G401 (cell line): Measurements from ENCODE around the gene HDAC2. TPM values are rescaled to one million over a fixed set of nuclear protein-coding genes. Genes with fewer than 3 reads are reported as not detected.
"Not testable (repeated sequence)": the region's sequence is repeated elsewhere in the genome, so short reads cannot be mapped to it uniquely, and the experiment has no call there.

Experiments used
- DNase-seq: peaks from one replicate; pipeline ENCODE4 v3.0.0-alpha.2; 2015; ENCODE audit warnings: low spot score
- in situ Hi-C: cut with HindIII; loops from 2 replicates; pipeline ENCODE4 v1.10.0; 2016; ENCODE audit warnings: low sequenced_read_pairs, mixed read lengths
- total RNA-seq: library from RNA; depleted of rRNA; stranded (reverse); fragments of >200 nt; shearing (Covaris generic); gene quantifications from 2 replicates; pipeline ENCODE4 v1.2.3, GENCODE V29; 2014

The HDAC2 gene
- total RNA-seq, 1 experiment from 2014 or later, result 213 TPM

GRCh38 chr6:113924312-113924723, 46.6 kb downstream of the HDAC2 start:
- DNase-seq, result no peak
- in situ Hi-C loops, result no loop called here

DNA sequence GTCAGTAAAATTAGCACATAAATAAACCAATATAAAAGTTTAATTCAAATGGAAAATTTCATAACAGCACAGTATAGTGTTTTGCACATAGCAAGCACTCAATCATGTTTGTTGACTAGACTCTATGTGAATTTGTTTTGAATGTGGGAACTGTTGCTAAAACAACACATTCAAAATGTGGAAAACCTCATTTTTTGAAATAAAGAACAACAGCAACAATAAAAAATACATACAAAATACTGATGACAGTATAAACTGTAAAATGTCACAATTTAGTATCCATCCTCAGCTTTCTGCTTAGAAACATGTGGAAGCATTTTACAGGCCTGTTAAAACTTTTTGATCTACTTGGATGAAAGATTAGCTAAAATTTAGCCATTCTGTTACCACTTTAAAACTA, 47.4 kb downstream of the HDAC2 start:
- DNase-seq, result no peak
- in situ Hi-C loops, result no loop called here

DNA sequence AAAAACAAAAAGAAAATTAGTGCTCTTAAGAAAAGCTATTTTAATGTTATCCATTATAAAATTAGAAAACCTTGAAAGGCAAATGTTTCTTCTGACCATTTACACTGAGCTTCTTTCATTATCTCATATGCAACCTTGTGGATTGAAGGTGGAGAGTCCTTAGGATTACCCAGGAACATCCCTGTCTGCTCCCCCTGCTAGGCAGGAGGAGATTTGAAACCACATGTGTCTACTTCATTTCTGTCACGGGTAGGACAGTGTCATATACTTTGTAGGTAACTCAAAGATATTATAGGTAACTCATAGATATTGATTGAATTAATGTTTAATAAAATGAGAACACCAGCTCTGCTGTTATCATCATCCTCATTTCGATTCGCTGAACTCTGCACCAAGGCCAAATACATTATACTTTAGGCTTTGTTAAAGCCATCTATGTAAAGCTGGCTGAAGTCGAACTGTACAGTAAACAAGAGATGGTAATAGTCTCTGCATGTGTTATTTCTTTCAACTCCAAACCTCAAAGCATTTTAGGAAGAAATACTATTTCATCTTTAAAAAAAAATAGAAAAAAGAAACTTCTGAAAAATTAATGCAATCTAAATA, 49.5 kb downstream of the HDAC2 start:
- in situ Hi-C loops, result no loop called here
- no peak for DNase-seq

- no peak for DNase-seq
- in situ Hi-C loops, result no loop called here
Measured at GRCh38 chr6:113920663-113921267, 50.2 kb downstream of the HDAC2 start.

DNA sequence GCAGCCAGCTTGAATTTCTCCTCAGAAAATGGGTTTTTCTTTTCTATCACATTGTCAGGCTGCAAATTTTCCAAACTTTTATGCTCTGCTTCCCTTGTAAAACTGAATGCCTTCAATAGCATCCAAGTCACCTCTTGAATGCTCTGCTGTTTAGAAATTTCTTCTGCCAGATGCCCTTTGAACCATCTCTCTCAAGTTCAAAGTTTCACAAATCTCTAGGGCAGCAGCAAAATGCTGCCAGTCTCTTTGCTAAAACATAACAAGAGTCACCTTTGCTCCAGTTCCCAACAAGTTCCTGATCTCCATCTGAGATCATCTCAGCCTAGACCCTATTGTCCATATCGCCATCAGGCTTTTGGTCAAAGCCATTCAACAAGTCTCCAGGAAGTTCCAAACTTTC, 60.7 kb downstream of the HDAC2 start:
- DNase-seq, in situ Hi-C loops: not testable (repeated sequence)

DNA sequence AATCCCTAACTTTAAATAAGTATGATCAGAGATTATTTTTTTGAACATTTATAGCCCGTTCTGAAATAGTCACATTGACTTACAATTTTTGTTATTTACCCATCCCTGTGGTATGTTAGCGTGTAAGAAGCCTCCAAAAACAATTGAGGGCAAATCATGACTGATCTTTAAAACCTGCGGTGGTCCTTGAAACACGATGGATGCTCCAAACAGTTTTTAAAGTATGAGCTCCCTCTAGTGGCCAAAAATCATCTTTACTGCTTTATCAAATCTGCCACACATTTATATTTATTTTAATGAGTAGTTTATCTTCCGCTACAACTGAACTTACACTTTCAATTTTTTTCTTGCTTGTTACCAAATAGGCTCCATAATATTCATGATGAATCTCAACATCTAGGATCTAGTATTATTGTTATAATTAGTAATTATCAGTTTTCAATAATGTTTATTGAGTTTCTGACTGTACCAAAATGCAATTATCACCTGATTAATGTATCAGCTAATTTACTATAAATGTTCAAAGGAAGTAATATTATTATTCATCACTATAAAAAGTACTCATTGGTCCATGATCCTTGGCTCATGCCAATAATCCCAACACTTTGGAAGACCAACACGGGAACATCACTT, 61.6 kb downstream of the HDAC2 start:
- DNase-seq, result peak; percentile 74
- in situ Hi-C loops, result no loop called here

DNA sequence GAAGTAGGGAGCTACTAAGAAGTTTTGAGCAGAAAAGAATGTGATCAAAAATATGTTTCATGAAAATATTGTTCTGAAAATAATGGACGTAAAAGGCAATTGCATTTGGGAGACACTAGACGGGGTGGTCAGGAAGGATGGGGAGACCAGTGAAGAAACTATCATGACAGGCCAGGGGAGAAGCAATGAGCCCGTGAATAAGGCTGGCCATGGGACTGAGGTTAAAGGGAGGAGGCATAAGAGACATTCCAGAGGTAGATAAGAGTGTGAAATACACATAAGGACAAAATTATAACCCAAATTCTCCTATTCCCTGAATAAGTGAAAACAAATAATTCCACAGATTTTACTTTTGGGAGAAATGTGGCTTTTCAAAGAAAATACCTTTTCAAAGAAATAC, 62.1 kb downstream of the HDAC2 start:
- in situ Hi-C loops, result no loop called here
- DNase-seq, result peak; percentile 1

- DNase-seq, result no peak
- in situ Hi-C loops, result no loop called here
Measured at GRCh38 chr6:113907102-113907815, 63.7 kb downstream of the HDAC2 start.

DNA sequence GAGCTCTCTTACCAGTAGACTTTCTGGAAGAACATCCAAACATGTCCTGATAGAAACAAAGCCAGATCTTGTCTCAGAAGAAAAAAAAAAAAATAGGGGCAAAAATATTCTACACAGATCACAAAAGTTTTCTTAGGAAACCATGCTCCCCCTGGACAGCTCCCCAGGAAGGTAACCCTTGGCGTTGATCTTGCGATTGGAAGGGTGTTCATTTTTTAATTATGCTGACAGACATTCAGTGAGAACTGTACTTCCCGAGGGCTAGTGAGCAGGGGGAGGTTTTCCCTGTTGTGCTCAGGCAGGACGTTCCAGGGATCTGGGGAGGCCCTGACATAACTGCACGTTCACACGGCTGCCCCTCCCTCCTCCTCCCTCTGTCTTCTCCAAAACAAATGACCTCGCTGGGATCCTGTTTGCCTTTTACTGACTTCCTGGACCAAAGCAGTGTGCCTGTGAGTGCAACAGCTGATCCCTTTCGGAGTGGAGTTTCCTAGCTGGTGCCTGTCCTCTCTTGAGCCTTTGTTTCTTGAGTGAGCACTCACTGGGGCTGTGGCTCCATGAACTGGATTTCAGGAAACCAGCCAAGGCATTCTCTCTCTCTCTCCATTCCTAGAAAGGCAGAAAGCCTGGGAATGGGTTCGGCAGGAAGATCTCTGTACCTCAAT, 67.2 kb downstream of the HDAC2 start:
- in situ Hi-C loops, result no loop called here

DNA sequence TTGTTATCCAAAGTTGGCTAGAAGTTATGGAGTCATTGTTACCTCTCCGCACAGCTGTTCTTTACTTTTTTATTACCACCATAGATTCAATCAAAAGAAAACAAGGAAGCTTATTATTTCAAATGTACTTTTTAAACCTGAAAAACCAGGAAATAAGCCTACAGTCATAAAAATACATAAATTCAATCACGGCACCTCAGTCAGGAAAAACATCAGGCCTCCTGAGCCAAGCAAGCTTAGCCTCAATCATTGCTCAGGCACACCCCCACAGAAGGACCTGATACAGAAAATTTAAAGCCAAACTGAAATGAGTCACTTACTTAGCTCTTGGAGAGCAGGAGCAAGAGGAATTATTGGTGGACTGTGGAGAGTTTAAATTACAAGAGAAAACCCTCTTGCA, 69.5 kb downstream of the HDAC2 start:
- in situ Hi-C loops, result no loop called here
- no peak for DNase-seq

More for the DNA sequence above, 67.2 kb downstream of the HDAC2 start:
- no peak for DNase-seq

- in situ Hi-C loops, result no loop called here
- DNase-seq, result peak; percentile 39
Measured at GRCh38 chr6:113894712-113895674, 76.0 kb downstream of the HDAC2 start.

DNA sequence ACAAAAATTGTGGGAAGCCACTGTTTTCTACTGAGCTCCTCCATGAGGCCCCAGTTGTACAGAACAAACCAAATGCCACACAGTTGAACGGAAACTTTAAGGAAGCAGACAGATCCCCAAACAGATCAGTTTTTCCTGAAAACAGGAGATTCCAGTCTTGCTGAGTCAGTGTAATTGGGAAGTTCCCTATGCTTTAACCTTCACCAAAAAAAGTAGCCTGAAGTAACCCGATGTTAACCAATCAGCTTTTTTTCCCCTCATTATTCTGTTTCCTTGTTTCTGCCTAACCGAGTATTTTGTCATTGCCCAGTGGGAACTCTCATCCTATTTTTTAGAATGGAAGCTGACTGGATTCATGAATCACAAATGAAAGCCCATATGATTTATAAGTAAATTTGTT, 77.1 kb downstream of the HDAC2 start:
- in situ Hi-C loops, result no loop called here

GRCh38 chr6:113893451-113893850, 77.5 kb downstream of the HDAC2 start:
- DNase-seq, result no peak
- in situ Hi-C loops, result no loop called here

More for the DNA sequence above, 77.1 kb downstream of the HDAC2 start:
- no peak for DNase-seq

- DNase-seq, result no peak
- in situ Hi-C loops, result no loop called here
Measured at GRCh38 chr6:113888956-113889630, 81.9 kb downstream of the HDAC2 start.

DNA sequence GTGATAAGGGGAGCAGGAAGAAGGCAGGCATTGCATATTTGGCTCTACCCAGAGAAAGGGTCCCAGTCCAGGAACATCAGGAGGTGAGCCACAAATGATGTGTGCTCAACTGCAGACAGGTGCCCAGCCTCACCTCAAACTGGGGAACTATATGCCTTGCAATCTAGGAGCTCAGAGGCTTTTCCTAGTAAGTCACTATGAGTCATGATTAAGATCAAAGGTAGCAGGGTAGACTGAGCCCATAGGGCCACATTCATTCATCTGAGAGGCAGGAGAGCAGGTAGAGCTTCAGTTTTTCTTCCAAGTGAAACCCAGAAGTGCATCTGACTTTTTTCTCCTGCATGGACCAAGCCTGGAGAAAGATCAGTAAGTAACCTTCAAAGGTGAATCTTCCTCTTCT, 82.5 kb downstream of the HDAC2 start:
- in situ Hi-C loops, result no loop called here
- DNase-seq, result no peak

GRCh38 chr6:113886512-113886911, 84.4 kb downstream of the HDAC2 start:
- in situ Hi-C loops, result no loop called here

GRCh38 chr6:113884011-113884410, 86.9 kb downstream of the HDAC2 start:
- in situ Hi-C loops, result no loop called here
- DNase-seq, result peak; percentile 47

More at GRCh38 chr6:113886512-113886911, 84.4 kb downstream of the HDAC2 start:
- no peak for DNase-seq
